H9 (cell line): ENCODE results near the gene ANKRD44. TPM values are rescaled to one million over a fixed set of nuclear protein-coding genes. Genes with fewer than 3 reads are reported as not detected.

Experiments used
- DNase-seq: peaks from one replicate; pipeline ENCODE4 v3.0.0-alpha.2; 2017
- H2AFZ ChIP-seq: one replicate; pipeline ENCODE4 v1.6.1; 2013; ENCODE audit warnings: mild to moderate bottlenecking, low read length, control low read depth, moderate library complexity
- H2AK5ac ChIP-seq: 2 replicates; pipeline ENCODE4 v1.6.1; 2013; ENCODE audit warnings: low read length, control low read depth, mixed read lengths; ENCODE audit not compliant: insufficient read length
- H2BK120ac ChIP-seq: one replicate; pipeline ENCODE4 v1.6.1; 2013; ENCODE audit warnings: low read depth, mild to moderate bottlenecking, low read length, control low read depth, inconsistent platforms; ENCODE audit not compliant: poor library complexity, severe bottlenecking
- H2BK12ac ChIP-seq: 2 replicates; pipeline ENCODE4 v1.6.1; 2013; ENCODE audit warnings: low read length, control low read depth, mixed read lengths, low read depth; ENCODE audit not compliant: insufficient read length
- H2BK15ac ChIP-seq: 2 replicates; pipeline ENCODE4 v1.6.1; 2013; ENCODE audit warnings: low read depth, low read length, control low read depth
- H2BK20ac ChIP-seq: one replicate; pipeline ENCODE4 v1.6.1; 2013; ENCODE audit warnings: low read depth, mild to moderate bottlenecking, low read length, control low read depth, inconsistent platforms; ENCODE audit not compliant: poor library complexity, severe bottlenecking
- H2BK5ac ChIP-seq: 2 replicates; pipeline ENCODE4 v1.6.1; 2013; ENCODE audit warnings: low read length, control low read depth, mixed read lengths; ENCODE audit not compliant: insufficient read length
- H3K14ac ChIP-seq: 2 replicates; pipeline ENCODE4 v1.6.1; 2013; ENCODE audit warnings: low read length, control low read depth; ENCODE audit not compliant: insufficient read depth
- H3K18ac ChIP-seq: 2 replicates; pipeline ENCODE4 v1.6.1; 2013; ENCODE audit warnings: low read depth, mild to moderate bottlenecking, mixed read lengths, low read length, control low read depth; ENCODE audit not compliant: insufficient read length
- H3K23ac ChIP-seq: 2 replicates; pipeline ENCODE4 v1.6.1; 2013; ENCODE audit warnings: low read length, control low read depth, mixed read lengths, low read depth; ENCODE audit not compliant: insufficient read length
- H3K23me2 ChIP-seq: 2 replicates; pipeline ENCODE4 v1.6.1; 2013; ENCODE audit warnings: low read depth, mild to moderate bottlenecking, mixed read lengths, low read length, control low read depth; ENCODE audit not compliant: insufficient read length, poor library complexity, severe bottlenecking
- H3K27ac ChIP-seq: 2 replicates; pipeline ENCODE4 v1.5.1; 2013; ENCODE audit warnings: low read length, control low read depth, mixed read lengths, low read depth; ENCODE audit not compliant: insufficient read length
- H3K27me3 ChIP-seq: 2 replicates; pipeline ENCODE4 v1.6.1; 2013; ENCODE audit warnings: low read length, control low read depth, inconsistent platforms; ENCODE audit not compliant: insufficient read depth
- H3K4ac ChIP-seq: 2 replicates; pipeline ENCODE4 v1.6.1; 2013; ENCODE audit warnings: low read depth, mild to moderate bottlenecking, control low read depth, inconsistent platforms, low read length, moderate library complexity
- H3K4me1 ChIP-seq: 2 replicates; pipeline ENCODE4 v1.6.1; 2013; ENCODE audit warnings: low read length, control low read depth, inconsistent platforms; ENCODE audit not compliant: insufficient read depth
- H3K4me2 ChIP-seq: 2 replicates; pipeline ENCODE4 v1.6.1; 2013; ENCODE audit warnings: low read length, control low read depth, mixed read lengths; ENCODE audit not compliant: insufficient read length, insufficient read depth
- H3K56ac ChIP-seq: 2 replicates; pipeline ENCODE4 v1.6.1; 2013; ENCODE audit warnings: low read depth, mild to moderate bottlenecking, mixed read lengths, low read length, control low read depth; ENCODE audit not compliant: insufficient read length
- H3K79me1 ChIP-seq: 2 replicates; pipeline ENCODE4 v1.6.1; 2013; ENCODE audit warnings: low read depth, mild to moderate bottlenecking, moderate library complexity, low read length, control low read depth, inconsistent platforms; ENCODE audit not compliant: insufficient read depth, poor library complexity, severe bottlenecking
- H3K79me2 ChIP-seq: 2 replicates; pipeline ENCODE4 v1.6.1; 2013; ENCODE audit warnings: low read length, control low read depth, inconsistent platforms; ENCODE audit not compliant: insufficient read depth
- H3K9ac ChIP-seq: 2 replicates; pipeline ENCODE4 v1.6.1; 2013; ENCODE audit warnings: low read length, control low read depth, mixed read lengths; ENCODE audit not compliant: insufficient read length; ENCODE audit errors: extremely low read depth
- H3K9me3 ChIP-seq: one replicate; pipeline ENCODE4 v1.6.1; 2013; ENCODE audit warnings: low read depth, low read length, inconsistent platforms; ENCODE audit not compliant: control insufficient read depth
- H3T11ph ChIP-seq: one replicate; pipeline ENCODE4 v1.6.1; 2013; ENCODE audit warnings: mild to moderate bottlenecking, low read length, control low read depth, inconsistent platforms
- H4K20me1 ChIP-seq: one replicate; pipeline ENCODE4 v1.6.1; 2013; ENCODE audit not compliant: control insufficient read depth, insufficient read length, insufficient read depth
- H4K5ac ChIP-seq: 2 replicates; pipeline ENCODE4 v1.6.1; 2013; ENCODE audit warnings: low read depth, mild to moderate bottlenecking, mixed read lengths, low read length, control low read depth; ENCODE audit not compliant: insufficient read length
- H4K8ac ChIP-seq: replicated peaks from 2 replicates; pipeline ENCODE4 v1.6.1; 2013; ENCODE audit warnings: low read length, control low read depth, mixed read lengths, low read depth; ENCODE audit not compliant: insufficient read length
- H4K91ac ChIP-seq: 2 replicates; pipeline ENCODE4 v1.6.1; 2013; ENCODE audit warnings: low read depth, mild to moderate bottlenecking, moderate library complexity, mixed read lengths, low read length, control low read depth; ENCODE audit not compliant: insufficient read length
- H3K27ac Mint-ChIP-seq, 3 experiments: 2 replicates in 2 of 3; 3 replicates in 1 of 3; pipeline ENCODE4 v1.8.0; 2020 to 2021; ENCODE audit warnings: mixed read lengths in 3 of 3, mild to moderate bottlenecking in 1 of 3, moderate library complexity in 1 of 3
- H3K27me3 Mint-ChIP-seq: 2 replicates; pipeline ENCODE4 v1.8.0; 2021; ENCODE audit warnings: low read depth, mild to moderate bottlenecking, moderate library complexity, mixed read lengths
- H3K36me3 Mint-ChIP-seq, 3 experiments: 2 replicates in 2 of 3; 3 replicates in 1 of 3; pipeline ENCODE4 v1.8.0; 2020 to 2021; ENCODE audit warnings: low read depth in 3 of 3, mixed read lengths in 3 of 3; ENCODE audit not compliant: insufficient read depth in 1 of 3
- H3K4me1 Mint-ChIP-seq, 2 experiments: 2 replicates each; pipeline ENCODE4 v1.8.0; 2020; ENCODE audit warnings: mixed read lengths in 2 of 2
- H3K4me3 Mint-ChIP-seq, 2 experiments: 2 replicates in 1 of 2; 3 replicates in 1 of 2; pipeline ENCODE4 v1.8.0; 2020 to 2021; ENCODE audit warnings: mild to moderate bottlenecking in 2 of 2, mixed read lengths in 2 of 2, moderate library complexity in 1 of 2
- H3K9me3 Mint-ChIP-seq, 2 experiments: 2 replicates in 1 of 2; 3 replicates in 1 of 2; pipeline ENCODE4 v1.8.0; 2020; ENCODE audit warnings: mild to moderate bottlenecking in 2 of 2, mixed read lengths in 2 of 2, moderate library complexity in 1 of 2
- CTCF ChIP-seq: fragments of 200-600 bp; sonication (generic); conservative IDR thresholded peaks from 3 replicates; pipeline ENCODE4 v1.8.0; 2021; ENCODE audit warnings: antibody characterized with exemption, mild to moderate bottlenecking
- total RNA-seq: library from RNA; stranded (reverse); gene quantifications from 2 replicates; pipeline ENCODE4 v1.2.1, GENCODE V29; 2021

Gene ANKRD44
- total RNA-seq, 1 experiment from 2014 or later: 1.9 TPM

GRCh38 chr2:197284956-197285355 is 25.6 kb downstream of the ANKRD44 start:
- Histone ChIP-seq H3T11ph (no peak overlapping the region), H2AK5ac (no peak overlapping the region), H2BK5ac (no peak overlapping the region), H4K5ac (no peak overlapping the region), H3K27ac (no peak overlapping the region), H3K9me3 (no peaks in the 10 kb centered on the region), H3K23me2 (no peaks in the 10 kb centered on the region), H2BK120ac (no peak overlapping the region), H4K20me1 (no peaks in the 10 kb centered on the region), H3K4me1 (no peaks in the 10 kb centered on the region), H3K79me1 (no peaks in the 10 kb centered on the region), H3K18ac (no peak overlapping the region), H2BK15ac (no peak overlapping the region), H3K23ac (no peak overlapping the region), H3K9ac (no peak overlapping the region), H3K14ac (no peak overlapping the region), H2AFZ (no peak overlapping the region), H3K4ac (no peak overlapping the region), H3K4me2 (no peak overlapping the region), H2BK20ac (no peak overlapping the region), H2BK12ac (no peak overlapping the region), H3K27me3 (no peaks in the 10 kb centered on the region; the same call in 1 of the 2 replicates), H4K91ac (no peak overlapping the region), H3K56ac (no peak overlapping the region), H4K8ac (no peak overlapping the region), H3K79me2 (no peaks in the 10 kb centered on the region)
- H3K27me3 Mint-ChIP-seq: no peaks in the 10 kb centered on the region
- no peak for TF ChIP-seq CTCF
- H3K4me1 Mint-ChIP-seq: peaks cover 5 to 7% of the 10 kb centered on the region in 2 experiments
- H3K27ac Mint-ChIP-seq: no peak overlapping the region
- no peaks in the 10 kb centered on the region; a peak in 1 of 5 replicates for H3K9me3 Mint-ChIP-seq
- no peak overlapping the region for H3K4me3 Mint-ChIP-seq
- H3K36me3 Mint-ChIP-seq: no peaks in the 10 kb centered on the region
- DNase-seq: no peak
